T-helper 1 cell treated with Interleukin-12 subunit alpha and Interleukin-12 subunit beta and Interleukin-4 antibody, amounts not matched to agents 30 μg/mL and 1 μg/mL, for 36 hours (primary cell): ENCODE results near the gene ZSWIM1.

Source experiments
- H3K27ac Mint-ChIP-seq: one replicate; pipeline ENCODE4 v1.8.0; 2021; ENCODE audit warnings: mild to moderate bottlenecking, mixed read lengths
- H3K27me3 Mint-ChIP-seq: one replicate; pipeline ENCODE4 v1.8.0; 2021; ENCODE audit warnings: low read depth, mixed read lengths
- H3K36me3 Mint-ChIP-seq: one replicate; pipeline ENCODE4 v1.8.0; 2021; ENCODE audit warnings: low read depth, mixed read lengths
- H3K4me1 Mint-ChIP-seq: one replicate; pipeline ENCODE4 v1.8.0; 2021; ENCODE audit warnings: low read depth, mixed read lengths
- H3K4me3 Mint-ChIP-seq: one replicate; pipeline ENCODE4 v1.8.0; 2021; ENCODE audit warnings: mild to moderate bottlenecking, moderate library complexity, mixed read lengths
- H3K9me3 Mint-ChIP-seq: one replicate; pipeline ENCODE4 v1.8.0; 2021; ENCODE audit warnings: mixed read lengths

Gene ZSWIM1

GRCh38 chr20:45902199-45902701, 21.2 kb downstream of the ZSWIM1 start:
- H3K4me3 Mint-ChIP-seq, result no peak overlapping the region
- no peak overlapping the region for H3K27ac Mint-ChIP-seq
- H3K4me1 Mint-ChIP-seq, result no peaks in the 10 kb centered on the region
- no peaks in the 10 kb centered on the region for H3K27me3 Mint-ChIP-seq
- peaks cover 3% of the 10 kb centered on the region for H3K36me3 Mint-ChIP-seq
- no peaks in the 10 kb centered on the region for H3K9me3 Mint-ChIP-seq

GRCh38 chr20:45904583-45905504, 23.8 kb downstream of the ZSWIM1 start:
- no peaks in the 10 kb centered on the region for H3K36me3 Mint-ChIP-seq
- no peaks in the 10 kb centered on the region for H3K27me3 Mint-ChIP-seq
- no peak overlapping the region for H3K27ac Mint-ChIP-seq
- no peaks in the 10 kb centered on the region for H3K9me3 Mint-ChIP-seq
- no peak overlapping the region for H3K4me3 Mint-ChIP-seq
- H3K4me1 Mint-ChIP-seq, result no peaks in the 10 kb centered on the region

GRCh38 chr20:45905505-45906079, 24.6 kb downstream of the ZSWIM1 start:
- Mint-ChIP-seq H3K27me3 (no peaks in the 10 kb centered on the region), H3K36me3 (no peaks in the 10 kb centered on the region), H3K4me3 (no peak overlapping the region), H3K4me1 (peaks cover 2% of the 10 kb centered on the region), H3K9me3 (no peaks in the 10 kb centered on the region), H3K27ac (no peak overlapping the region)

- Mint-ChIP-seq H3K27me3 (peaks cover 3% of the 10 kb centered on the region), H3K27ac (no peak overlapping the region), H3K4me3 (no peak overlapping the region), H3K9me3 (no peaks in the 10 kb centered on the region), H3K36me3 (no peaks in the 10 kb centered on the region), H3K4me1 (peaks cover 10% of the 10 kb centered on the region)
These were observed 26.4 kb downstream of the ZSWIM1 start for GRCh38 chr20:45907219-45907948.

GRCh38 chr20:45908084-45908483, 27.1 kb downstream of the ZSWIM1 start:
- no peak overlapping the region for H3K4me3 Mint-ChIP-seq
- no peaks in the 10 kb centered on the region for H3K9me3 Mint-ChIP-seq
- no peak overlapping the region for H3K27ac Mint-ChIP-seq
- peaks cover 10% of the 10 kb centered on the region for H3K4me1 Mint-ChIP-seq
- H3K36me3 Mint-ChIP-seq, result no peaks in the 10 kb centered on the region
- peaks cover 7% of the 10 kb centered on the region for H3K27me3 Mint-ChIP-seq

GRCh38 chr20:45909336-45909808, 28.3 kb downstream of the ZSWIM1 start:
- H3K27ac Mint-ChIP-seq, result no peak overlapping the region
- no peaks in the 10 kb centered on the region for H3K36me3 Mint-ChIP-seq
- no peak overlapping the region for H3K4me3 Mint-ChIP-seq

GRCh38 chr20:45909817-45910669, 29.0 kb downstream of the ZSWIM1 start:
- Mint-ChIP-seq H3K4me3 (peak overlapping the region; percentile 51), H3K9me3 (no peaks in the 10 kb centered on the region), H3K27me3 (peaks cover 14% of the 10 kb centered on the region), H3K4me1 (peaks cover 10% of the 10 kb centered on the region), H3K36me3 (no peaks in the 10 kb centered on the region), H3K27ac (no peak overlapping the region)

More at GRCh38 chr20:45909336-45909808, 28.3 kb downstream of the ZSWIM1 start:
- H3K4me1 Mint-ChIP-seq, result peaks cover 10% of the 10 kb centered on the region
- no peaks in the 10 kb centered on the region for H3K9me3 Mint-ChIP-seq
- H3K27me3 Mint-ChIP-seq, result peaks cover 11% of the 10 kb centered on the region

GRCh38 chr20:45910670-45911485, 29.9 kb downstream of the ZSWIM1 start:
- H3K4me3 Mint-ChIP-seq, result peak overlapping the region; percentile 51
- peak overlapping the region; percentile 23 for H3K27ac Mint-ChIP-seq
- H3K9me3 Mint-ChIP-seq, result no peaks in the 10 kb centered on the region
- H3K36me3 Mint-ChIP-seq, result no peaks in the 10 kb centered on the region
- H3K27me3 Mint-ChIP-seq, result peaks cover 18% of the 10 kb centered on the region
- H3K4me1 Mint-ChIP-seq, result peaks cover 10% of the 10 kb centered on the region

- no peak within 1 kb of the TSS for H3K27ac Mint-ChIP-seq
- H3K27me3 Mint-ChIP-seq, result peaks cover 26% of the 10 kb centered on the region
- H3K4me3 Mint-ChIP-seq, result peak within 1 kb of the TSS; percentile 51
- no peaks in the 10 kb centered on the region for H3K9me3 Mint-ChIP-seq
- no peaks in the 10 kb centered on the region for H3K36me3 Mint-ChIP-seq
- peaks cover 10% of the 10 kb centered on the region for H3K4me1 Mint-ChIP-seq
These were observed 30.7 kb downstream of the ZSWIM1 start, which contains the start of gene PLTP for GRCh38 chr20:45911486-45912343. Gene PLTP (minus strand): TSS chr20:45912155. CDS start chr20:45911452, 703 bp downstream.

- Mint-ChIP-seq H3K27ac (no peak overlapping the region), H3K36me3 (no peaks in the 10 kb centered on the region), H3K27me3 (peaks cover 26% of the 10 kb centered on the region), H3K9me3 (no peaks in the 10 kb centered on the region), H3K4me3 (no peak overlapping the region), H3K4me1 (peaks cover 10% of the 10 kb centered on the region)
These were observed 31.3 kb downstream of the ZSWIM1 start for GRCh38 chr20:45912344-45912682.

- Mint-ChIP-seq H3K36me3 (no peaks in the 10 kb centered on the region), H3K27me3 (peaks cover 26% of the 10 kb centered on the region), H3K4me1 (peaks cover 10% of the 10 kb centered on the region), H3K4me3 (no peak overlapping the region), H3K27ac (no peak overlapping the region), H3K9me3 (no peaks in the 10 kb centered on the region)
These were observed 32.1 kb downstream of the ZSWIM1 start for GRCh38 chr20:45913116-45913515.

GRCh38 chr20:45917790-45918141, 36.7 kb downstream of the ZSWIM1 start:
- H3K27ac Mint-ChIP-seq, result no peak overlapping the region
- peaks cover 32% of the 10 kb centered on the region for H3K27me3 Mint-ChIP-seq
- no peak overlapping the region for H3K4me3 Mint-ChIP-seq
- H3K4me1 Mint-ChIP-seq, result no peaks in the 10 kb centered on the region
- H3K9me3 Mint-ChIP-seq, result no peaks in the 10 kb centered on the region
- no peaks in the 10 kb centered on the region for H3K36me3 Mint-ChIP-seq
